22Rv1 (cell line): ENCODE data around the gene SRGAP1.

Experiments used
- CTCF ChIP-seq: fragments of 450-650 bp; IDR thresholded peaks from 2 replicates; pipeline ENCODE4 v1.5.1; 2017; ENCODE audit warnings: mild to moderate bottlenecking
- ZFX ChIP-seq: fragments of 450-650 bp; IDR thresholded peaks from 2 replicates; pipeline ENCODE4 v1.6.1; 2017; ENCODE audit warnings: antibody characterized with exemption, borderline replicate concordance

DNA sequence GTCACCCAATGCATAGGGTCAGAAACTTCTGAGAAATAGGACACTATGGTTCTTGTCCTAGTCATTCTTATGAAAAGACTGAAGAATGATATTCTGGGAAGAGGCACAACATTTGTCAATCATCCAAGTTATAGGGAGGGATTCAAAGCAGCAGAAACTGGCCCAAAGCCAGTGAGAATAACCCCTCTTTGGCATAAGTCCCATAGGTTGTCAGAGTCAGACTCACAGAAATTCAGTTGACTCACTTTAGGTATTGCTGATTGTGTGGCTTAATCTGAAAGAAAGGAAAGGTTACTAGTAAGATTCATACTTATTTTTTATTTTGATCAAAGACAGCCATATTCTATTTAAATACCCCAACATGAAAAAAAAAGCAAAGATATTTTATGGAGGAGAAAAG is 151.0 kb downstream of the SRGAP1 start:
- no peak for TF ChIP-seq CTCF
- no peak for TF ChIP-seq ZFX
